Gastroesophageal sphincter (tissue), 3 donors: ENCODE results near the gene PTPRG.

Source experiments
- CTCF ChIP-seq, 4 experiments: fragments of 200-600 bp in 2 of 4; fragments of 450-650 bp in 2 of 4; sonication (generic) in 1 of 4; IDR thresholded peaks; one replicate each; pipeline ENCODE4 v1.5.1; 2017 to 2019; ENCODE audit warnings: antibody characterized with exemption in 4 of 4, mild to moderate bottlenecking in 2 of 4, moderate library complexity in 2 of 4
- EP300 ChIP-seq: sonication (generic); formaldehyde crosslinking; IDR thresholded peaks from one replicate; pipeline ENCODE4 v1.6.1; 2017; ENCODE audit warnings: antibody characterized with exemption, mild to moderate bottlenecking
- POLR2A ChIP-seq, 2 donors: fragments of 450-650 bp; IDR thresholded peaks; one replicate each; pipeline ENCODE4 v1.6.1; 2017; ENCODE audit warnings: antibody characterized with exemption in 2 of 2, mild to moderate bottlenecking in 2 of 2, moderate library complexity in 1 of 2
- POLR2AphosphoS5 ChIP-seq: sonication (generic); formaldehyde crosslinking; IDR thresholded peaks from one replicate; pipeline ENCODE4 v1.6.1; 2017; ENCODE audit warnings: antibody characterized with exemption

- TF ChIP-seq CTCF (IDR thresholded peaks at IDR 0.05) (no peak), POLR2AphosphoS5 (no peak), POLR2A (IDR thresholded peaks at IDR 0.05) (no peak), EP300 (no peak)
Observed at GRCh38 chr3:61793521-61793920, 232.2 kb downstream of the PTPRG start.
